Islet precursor cell (in vitro differentiated cells): ENCODE results near the gene SLC35F3.

Source experiments
- DNase-seq: peaks from one replicate; pipeline ENCODE4 v3.0.0-alpha.2; 2018

The SLC35F3 gene

GRCh38 chr1:234047123-234047522 lies 142.6 kb downstream of the SLC35F3 start:
- DNase-seq: no peak

- DNase-seq: no peak
These were observed 157.7 kb downstream of the SLC35F3 start for GRCh38 chr1:234062166-234062565.

DNA sequence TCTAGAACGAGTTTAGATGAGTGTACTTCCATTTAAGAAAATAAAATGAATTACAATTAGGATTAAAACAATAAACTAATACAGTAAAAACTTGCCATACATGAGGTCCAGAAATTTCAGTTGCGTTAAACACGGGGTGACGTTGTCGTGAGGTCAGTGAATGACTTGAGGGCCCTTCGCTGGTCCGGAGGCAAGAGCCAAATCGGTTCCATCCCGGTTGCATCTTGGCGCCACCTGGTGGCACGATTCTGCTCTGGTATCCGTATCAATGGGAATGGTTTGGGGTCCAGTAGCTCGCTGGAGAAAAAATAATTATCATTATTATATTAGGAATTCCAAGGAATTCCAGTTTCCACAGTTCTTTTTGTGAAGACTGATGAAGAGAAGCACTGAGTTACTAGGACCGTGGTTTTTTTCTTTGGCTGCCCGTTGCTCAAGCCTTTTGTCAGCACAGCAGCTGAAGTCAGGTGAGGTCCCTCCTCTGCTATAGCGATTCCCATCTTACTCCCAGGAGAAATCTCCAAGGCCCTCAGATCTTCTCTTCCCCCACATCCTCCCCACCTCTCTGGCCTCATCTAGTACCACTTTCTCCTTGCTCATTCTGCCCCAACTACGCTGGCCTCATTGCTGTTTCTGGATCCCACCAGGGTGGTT lies 161.4 kb downstream of the SLC35F3 start:
- peak; percentile 83 for DNase-seq

DNA sequence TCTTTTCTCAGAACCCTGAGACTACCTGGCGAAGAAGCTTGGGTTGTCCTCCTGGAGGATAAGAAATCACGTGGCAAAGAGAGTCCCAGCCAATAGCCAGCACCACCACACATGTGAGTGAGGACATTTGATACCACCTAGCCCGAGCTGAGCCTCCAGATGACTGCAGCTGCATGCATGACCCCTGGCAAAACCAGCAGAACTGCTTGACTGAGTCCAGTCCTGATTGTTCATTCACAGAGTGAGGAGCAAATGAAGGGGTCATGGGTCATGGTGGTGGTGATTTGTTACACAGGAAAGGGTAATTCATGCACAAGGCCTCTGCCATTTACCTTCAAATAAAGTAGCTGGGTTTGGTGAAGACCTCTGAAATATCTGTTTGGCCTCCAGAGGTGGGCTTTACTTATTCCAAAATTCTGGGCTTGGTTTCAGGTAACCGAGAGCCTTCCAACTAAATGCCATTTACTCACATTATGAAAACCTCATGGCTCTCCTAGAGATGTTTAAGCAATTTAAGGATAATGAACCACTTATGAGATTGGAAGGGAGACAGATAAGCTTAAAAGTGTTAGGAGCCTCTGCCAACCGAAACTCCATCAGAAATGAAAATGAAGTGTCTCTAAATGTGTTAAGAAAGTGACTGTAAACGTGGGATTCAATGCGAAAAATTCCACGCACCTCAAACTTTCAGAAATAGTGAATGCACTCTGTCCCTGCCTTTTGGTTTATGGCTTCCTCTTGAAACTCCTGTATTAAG lies 163.3 kb downstream of the SLC35F3 start:
- DNase-seq: peak; percentile 65

DNA sequence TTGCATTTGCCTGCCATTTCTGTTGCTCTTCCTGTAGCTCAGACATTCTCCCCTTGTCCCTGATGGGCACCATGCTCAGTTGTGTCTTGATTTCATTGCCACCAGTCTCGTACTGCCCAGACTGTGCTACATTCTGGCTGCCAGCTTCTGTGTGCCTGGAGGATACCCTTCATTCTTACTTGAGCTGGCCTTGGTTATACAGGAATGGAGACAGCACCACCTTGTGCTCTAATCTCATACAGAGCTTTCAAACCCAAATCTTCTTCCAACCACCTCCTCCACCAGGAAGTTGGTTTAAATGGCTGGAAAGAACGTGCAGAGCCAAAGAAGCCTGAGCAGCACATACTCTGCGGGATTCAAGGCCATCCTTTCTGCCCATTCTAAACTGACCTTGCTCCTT lies 165.3 kb downstream of the SLC35F3 start:
- DNase-seq: no peak

DNA sequence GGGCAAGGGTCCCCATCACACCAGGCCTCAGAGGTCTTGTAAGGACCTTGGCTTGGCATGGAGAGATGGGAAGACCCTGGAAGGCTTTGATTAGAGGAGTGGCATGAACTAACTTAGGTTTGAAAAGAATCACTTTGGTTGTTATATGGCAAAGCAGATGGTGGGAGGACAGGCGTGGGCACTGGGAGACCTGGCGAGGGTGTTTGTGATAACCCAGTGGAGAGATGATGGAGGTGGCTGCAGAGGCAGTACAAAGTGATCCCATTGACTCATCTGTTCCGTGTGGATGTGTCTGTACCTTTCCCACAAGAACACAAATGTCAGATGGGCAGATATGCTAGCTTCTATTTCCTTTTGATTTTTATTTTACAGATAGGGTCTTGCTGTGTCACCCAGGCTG lies 168.3 kb downstream of the SLC35F3 start:
- DNase-seq: no peak

GRCh38 chr1:234078143-234078542 lies 173.7 kb downstream of the SLC35F3 start:
- no peak for DNase-seq

DNA sequence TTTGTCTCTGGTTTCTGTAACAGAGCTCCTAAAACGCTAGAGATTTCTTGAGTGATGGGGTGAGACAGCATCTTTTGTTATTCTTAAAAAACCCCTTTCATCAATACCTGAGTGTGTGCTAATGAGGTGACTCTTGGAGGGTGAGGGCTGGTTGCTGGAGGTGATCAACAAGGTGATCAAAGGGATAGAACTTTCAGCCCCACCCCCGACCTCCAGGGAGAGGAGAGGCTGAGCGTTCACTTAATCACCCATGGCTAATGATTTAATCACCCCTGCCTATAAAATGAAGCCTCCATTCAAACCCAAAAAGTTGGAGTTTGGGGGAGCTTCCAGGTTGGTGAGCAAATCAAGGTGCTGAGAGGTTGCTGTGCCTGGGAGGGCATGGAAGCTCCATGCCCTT lies 175.4 kb downstream of the SLC35F3 start:
- no peak for DNase-seq

GRCh38 chr1:234083460-234083859 lies 179.0 kb downstream of the SLC35F3 start:
- DNase-seq: no peak

- no peak for DNase-seq
These were observed 184.9 kb downstream of the SLC35F3 start for GRCh38 chr1:234089396-234089795.

- DNase-seq: no peak
These were observed 186.0 kb downstream of the SLC35F3 start for GRCh38 chr1:234090212-234091064.

DNA sequence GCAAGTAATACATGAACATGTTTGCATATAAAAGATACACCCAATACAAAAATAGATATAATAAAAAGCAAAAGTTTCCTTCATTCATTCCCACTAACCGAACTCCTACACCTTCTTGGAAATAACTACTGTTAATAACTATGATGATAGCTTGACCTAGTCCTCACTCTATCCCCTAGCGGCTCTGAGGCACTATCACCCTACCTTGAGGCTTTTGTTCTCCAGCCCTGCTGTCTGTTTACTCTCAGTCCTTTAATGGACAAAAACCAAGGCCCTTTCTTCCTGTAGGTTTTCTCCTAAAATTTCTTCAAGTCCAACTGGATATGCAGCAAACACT lies 186.6 kb downstream of the SLC35F3 start:
- no peak for DNase-seq

- no peak for DNase-seq
These were observed 187.4 kb downstream of the SLC35F3 start for GRCh38 chr1:234091876-234092275.

- DNase-seq: no peak
These were observed 188.6 kb downstream of the SLC35F3 start for GRCh38 chr1:234093107-234093506.

GRCh38 chr1:234093741-234094140 lies 189.3 kb downstream of the SLC35F3 start:
- no peak for DNase-seq

DNA sequence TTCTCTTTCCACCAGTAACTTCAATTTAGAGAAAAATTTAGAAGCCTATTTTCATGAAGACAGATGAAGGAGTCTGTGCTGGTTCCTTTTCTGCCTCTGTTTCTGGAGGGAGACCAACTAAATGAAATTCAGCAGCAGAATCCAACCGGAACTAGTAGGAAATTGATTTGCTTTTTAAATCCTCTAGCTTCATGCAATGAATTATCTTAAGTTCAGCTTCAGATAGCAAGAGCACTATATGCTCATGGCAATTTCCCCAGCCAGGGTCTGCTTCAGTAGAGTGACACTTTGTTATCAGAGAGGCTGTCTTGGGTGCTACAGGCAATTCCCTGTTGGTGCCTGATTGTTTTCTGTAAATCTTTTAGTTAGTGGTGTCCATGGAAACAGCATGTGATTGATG lies 189.7 kb downstream of the SLC35F3 start:
- DNase-seq: no peak

GRCh38 chr1:234096161-234096770 lies 191.8 kb downstream of the SLC35F3 start:
- DNase-seq: no peak

DNA sequence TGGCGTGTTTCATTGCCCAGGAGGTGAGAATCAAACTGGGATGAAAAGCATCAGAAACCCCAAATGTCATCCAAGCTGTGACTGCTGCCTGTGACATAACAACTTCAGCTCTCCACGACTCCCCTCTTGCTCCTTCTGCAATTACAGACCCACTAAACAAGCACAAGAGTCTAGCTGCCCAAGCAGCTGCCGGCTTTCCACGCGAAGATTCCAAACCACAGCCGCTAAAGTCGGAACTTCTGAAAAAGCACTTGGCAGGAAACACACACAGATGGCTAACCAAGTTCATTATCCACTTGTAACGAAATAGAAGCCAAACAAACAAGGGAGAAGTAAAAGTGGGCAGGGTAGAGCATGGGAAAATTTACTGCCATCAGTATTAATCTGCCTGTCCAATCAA lies 198.1 kb downstream of the SLC35F3 start:
- no peak for DNase-seq

DNA sequence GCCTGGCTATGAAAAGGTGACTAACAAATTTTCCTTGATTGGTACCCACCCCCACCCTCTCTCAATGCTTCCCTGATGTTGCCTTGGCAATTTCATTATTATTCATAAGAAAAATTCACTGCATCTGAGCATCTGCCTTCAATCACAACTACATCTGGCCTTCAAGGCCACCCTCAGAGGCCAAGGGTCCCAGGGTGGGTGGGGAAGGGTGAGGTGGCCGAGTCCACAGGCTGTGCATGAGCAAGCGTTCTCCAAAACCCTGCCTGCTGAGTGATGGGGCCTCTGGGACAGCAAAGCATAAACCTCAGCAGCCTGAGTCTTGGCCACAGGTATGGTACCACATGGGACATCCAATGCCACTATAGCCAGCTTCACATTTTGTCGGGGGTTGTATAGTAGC lies 198.7 kb downstream of the SLC35F3 start:
- no peak for DNase-seq

GRCh38 chr1:234106032-234106431 lies 201.6 kb downstream of the SLC35F3 start:
- DNase-seq: no peak

DNA sequence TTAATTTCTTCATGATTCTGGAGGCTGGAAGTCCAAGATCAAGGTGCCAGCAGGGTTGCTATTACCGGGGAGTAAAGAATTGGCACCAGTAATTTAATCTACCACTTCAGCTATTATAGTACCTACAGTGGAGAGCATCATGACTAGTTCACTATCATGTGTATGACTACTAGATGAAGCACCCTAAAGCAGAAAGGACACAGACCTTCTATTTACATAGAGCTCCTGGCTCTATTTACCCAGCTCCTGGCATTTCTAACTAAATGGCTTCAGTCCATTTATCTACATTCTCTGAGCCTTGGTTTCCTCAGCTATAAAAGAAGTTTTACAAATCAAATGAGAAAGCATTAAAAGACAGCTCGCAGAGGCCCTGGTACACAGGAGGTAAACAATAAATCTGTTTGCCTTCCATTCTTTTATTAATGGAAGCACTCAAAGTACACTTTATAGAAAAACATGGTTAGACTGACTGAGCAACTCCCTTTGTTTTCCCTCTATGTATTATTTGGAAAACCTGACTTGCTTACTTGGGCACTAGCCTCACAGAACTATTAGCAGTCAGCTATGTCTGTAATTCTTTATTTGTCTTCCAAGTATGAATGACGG lies 203.0 kb downstream of the SLC35F3 start:
- no peak for DNase-seq

- no peak for DNase-seq
These were observed 204.4 kb downstream of the SLC35F3 start for GRCh38 chr1:234108921-234109320.

GRCh38 chr1:234109840-234110239 lies 205.4 kb downstream of the SLC35F3 start:
- no peak for DNase-seq
